ENCODE data around the gene LRRC25.
"Not testable (repeated sequence)": the region's sequence is repeated elsewhere in the genome, so short reads cannot be mapped to it uniquely, and the experiment has no call there.

Gene LRRC25

DNA sequence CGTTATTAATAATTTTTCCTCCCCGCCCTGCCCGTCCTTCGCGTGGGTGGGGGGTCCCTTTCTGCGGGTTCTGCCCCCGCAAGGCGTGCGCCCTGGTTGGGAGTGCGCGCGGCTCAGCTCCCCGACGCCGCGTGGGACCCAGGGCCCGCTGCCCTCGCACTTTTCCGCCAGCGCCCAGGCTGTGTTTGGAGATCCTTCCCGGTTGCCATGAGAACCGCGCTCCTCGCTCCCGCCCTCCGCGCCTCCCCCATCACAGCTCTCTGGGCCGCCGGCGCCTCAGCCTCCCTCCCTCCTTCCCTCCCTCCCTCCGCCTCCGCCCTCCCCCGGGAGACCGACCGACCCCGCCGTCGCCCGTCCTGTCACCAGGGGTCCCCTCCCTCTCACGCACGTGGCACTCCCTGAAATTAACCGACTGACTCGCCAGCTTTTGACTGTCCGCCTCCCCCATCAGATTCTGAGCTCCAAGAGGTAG is 19.4 kb upstream of the LRRC25 start:
- TF ChIP-seq, protein P1, sequence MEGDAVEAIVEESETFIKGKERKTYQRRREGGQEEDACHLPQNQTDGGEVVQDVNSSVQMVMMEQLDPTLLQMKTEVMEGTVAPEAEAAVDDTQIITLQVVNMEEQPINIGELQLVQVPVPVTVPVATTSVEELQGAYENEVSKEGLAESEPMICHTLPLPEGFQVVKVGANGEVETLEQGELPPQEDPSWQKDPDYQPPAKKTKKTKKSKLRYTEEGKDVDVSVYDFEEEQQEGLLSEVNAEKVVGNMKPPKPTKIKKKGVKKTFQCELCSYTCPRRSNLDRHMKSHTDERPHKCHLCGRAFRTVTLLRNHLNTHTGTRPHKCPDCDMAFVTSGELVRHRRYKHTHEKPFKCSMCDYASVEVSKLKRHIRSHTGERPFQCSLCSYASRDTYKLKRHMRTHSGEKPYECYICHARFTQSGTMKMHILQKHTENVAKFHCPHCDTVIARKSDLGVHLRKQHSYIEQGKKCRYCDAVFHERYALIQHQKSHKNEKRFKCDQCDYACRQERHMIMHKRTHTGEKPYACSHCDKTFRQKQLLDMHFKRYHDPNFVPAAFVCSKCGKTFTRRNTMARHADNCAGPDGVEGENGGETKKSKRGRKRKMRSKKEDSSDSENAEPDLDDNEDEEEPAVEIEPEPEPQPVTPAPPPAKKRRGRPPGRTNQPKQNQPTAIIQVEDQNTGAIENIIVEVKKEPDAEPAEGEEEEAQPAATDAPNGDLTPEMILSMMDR (conservative IDR thresholded peaks at IDR 0.05) = no peak
- H3K27ac ChIP-seq = peak overlapping the region; percentile 83

DNA sequence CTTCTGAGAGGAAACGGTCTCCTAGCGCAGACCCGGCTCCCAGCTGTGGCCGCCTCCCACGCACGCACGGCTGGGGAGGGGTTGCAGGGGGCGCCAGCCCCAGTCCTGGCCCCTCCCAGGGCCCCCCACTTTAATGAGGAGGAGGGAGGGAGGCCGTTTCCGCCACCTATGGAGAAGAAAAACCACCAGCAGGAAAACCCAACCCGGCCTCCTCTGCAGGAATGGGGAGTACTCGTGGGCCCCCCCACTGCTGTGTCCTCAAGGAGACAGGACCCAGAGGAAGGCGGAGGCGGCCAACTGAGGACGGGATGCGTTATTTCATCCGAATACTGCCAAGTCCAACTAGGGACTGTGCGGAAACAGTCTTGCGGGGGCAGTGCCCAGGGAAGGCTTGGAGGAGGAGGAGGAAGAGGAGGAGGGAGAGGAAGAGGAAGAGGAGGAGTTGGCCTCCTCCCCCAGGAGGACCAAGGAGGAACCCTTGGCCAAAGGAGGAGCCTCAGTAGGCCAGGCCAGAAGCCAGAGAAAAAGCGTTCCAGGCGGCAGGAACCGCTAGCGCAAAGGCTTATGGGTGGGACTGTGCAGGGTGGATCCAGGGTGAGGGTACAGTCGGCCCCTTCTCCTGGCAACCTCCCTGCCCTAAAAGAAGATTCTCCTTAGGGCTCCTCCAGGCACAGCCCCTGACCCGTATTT is 17.9 kb upstream of the LRRC25 start:
- no peak overlapping the region for H3K27ac ChIP-seq

DNA sequence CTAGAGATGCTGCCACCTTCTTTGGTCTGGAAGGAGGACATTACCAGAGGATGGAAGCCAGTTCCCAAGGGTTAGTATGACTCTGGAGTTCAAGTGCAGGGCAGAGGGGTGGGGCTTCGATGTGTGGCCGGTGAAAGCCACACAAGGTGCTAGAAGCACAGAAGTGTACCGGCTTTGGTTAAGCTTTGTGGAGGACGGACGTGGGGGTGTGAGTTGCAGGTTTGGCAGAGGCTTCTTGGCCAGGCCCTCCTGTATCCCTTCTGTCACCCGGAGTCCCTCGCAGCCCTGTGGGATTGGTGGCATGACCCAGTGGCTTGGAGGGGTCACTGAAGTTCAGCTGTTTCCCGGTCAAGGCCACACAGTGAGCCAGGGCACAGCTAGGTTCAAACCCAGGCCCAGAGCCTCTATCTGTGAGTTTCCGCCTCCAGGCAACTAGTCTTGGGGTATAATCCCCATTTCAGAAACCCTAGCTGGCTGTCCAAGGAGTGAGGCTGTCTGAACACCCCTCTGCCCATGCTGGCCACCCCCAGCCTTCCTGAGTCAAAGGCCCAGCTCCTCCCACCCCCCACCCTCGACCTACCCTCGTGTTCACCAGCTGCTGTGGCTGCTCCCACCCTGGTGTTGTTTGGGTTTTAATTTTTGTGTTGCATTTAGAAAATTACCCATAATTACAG is 17.2 kb upstream of the LRRC25 start:
- H3K27ac ChIP-seq = no peak overlapping the region
- TF ChIP-seq, protein P1 (conservative IDR thresholded peaks at IDR 0.05) = no peak

More for the DNA sequence above, 17.9 kb upstream of the LRRC25 start:
- TF ChIP-seq, protein P1 (conservative IDR thresholded peaks at IDR 0.05) = no peak

DNA sequence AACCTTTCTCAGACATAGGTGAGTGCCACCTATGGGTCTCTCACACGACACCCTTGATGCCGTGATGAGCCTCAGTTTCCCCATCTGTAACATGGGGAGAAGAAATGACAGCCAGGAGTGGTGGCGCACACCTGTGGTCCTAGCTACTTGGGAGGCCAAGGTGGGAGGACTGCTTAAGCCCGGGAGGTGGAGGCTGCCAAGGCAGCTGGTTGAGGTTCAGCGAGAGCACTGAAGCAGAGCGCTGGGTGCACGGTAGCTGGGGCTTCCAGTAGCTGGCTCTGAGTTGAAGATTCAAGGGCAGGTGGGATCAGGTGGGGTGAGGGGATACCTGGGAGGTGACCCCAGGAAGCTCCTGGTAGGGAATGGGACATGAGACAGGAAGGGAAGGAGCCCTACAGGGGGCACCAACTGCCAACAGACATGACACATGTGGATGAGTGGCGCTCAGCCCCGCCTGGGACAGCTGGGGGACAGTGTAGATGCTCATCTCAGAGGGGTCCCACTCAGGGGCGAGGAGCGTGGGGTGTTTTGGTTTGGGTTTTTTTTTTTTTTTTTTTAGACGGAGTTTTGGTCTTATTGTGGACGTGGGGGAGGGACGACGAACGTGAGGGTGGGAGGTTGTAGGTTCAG is 15.3 kb upstream of the LRRC25 start:
- no peak overlapping the region for H3K27ac ChIP-seq
- TF ChIP-seq, protein P1 (conservative IDR thresholded peaks at IDR 0.05) = no peak

DNA sequence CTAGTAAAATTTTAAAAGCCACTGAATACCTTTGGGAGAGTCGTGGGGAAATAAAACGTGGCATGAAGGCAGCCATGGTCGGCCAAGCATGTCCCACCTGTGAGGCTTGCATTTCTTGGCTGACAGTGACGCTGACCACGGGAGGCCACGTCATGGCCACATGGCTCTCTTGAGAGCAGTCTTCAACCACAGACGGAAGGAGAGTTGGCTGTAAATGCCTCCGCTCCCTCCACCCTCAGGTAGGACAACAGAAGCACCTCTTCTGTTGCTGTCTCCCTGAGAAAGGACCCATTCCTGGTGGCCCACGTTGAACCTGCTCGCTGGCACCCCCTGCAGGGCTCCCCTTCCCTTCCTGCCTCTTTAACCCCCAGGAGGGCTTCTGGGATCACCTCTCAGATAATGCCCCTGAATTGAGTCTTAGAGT is 10.6 kb upstream of the LRRC25 start:
- no peak overlapping the region for H3K27ac ChIP-seq
- TF ChIP-seq, protein P1 (conservative IDR thresholded peaks at IDR 0.05) = peak; percentile 63

DNA sequence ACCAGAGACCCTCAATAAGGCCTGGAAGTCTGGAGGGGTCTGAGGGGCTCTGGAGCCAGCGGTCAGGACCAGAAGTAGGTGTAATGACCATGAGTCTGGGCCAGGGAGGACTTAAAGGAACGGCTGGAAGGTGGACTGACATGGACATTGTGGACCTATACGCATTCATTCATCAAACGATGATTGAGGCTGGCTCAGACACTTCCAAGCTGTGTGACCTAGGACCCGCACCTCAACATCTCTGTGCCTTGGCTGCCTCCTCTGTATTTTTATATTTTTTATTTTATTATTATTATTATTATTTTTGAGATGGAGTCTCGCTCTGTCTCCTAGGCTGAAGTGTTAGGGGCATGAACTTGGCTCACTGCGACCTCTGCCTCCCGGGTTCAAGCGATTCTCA is 9.3 kb upstream of the LRRC25 start:
- TF ChIP-seq, protein P1 (conservative IDR thresholded peaks at IDR 0.05) = no peak
- no peak overlapping the region for H3K27ac ChIP-seq

DNA sequence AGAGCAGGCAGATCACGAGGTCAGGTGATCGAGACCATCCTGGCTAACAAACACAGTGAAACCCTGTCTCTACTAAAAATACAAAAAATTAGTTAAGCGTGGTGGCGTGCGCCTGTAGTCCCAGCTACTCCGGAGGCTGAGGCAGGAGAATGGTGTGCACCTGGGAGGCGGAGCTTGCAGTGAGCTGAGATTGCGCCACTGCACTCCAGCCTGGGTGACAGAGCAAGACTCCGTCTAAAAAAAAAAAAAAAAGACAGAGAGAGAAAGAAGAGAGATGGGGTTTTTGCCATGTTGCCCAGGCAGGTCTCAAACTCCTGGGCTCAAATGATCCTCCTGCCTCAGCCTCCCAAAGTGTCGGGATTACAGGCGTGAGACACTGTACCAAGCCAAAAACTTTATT is 8.3 kb upstream of the LRRC25 start:
- not testable (repeated sequence) for H3K27ac ChIP-seq

DNA sequence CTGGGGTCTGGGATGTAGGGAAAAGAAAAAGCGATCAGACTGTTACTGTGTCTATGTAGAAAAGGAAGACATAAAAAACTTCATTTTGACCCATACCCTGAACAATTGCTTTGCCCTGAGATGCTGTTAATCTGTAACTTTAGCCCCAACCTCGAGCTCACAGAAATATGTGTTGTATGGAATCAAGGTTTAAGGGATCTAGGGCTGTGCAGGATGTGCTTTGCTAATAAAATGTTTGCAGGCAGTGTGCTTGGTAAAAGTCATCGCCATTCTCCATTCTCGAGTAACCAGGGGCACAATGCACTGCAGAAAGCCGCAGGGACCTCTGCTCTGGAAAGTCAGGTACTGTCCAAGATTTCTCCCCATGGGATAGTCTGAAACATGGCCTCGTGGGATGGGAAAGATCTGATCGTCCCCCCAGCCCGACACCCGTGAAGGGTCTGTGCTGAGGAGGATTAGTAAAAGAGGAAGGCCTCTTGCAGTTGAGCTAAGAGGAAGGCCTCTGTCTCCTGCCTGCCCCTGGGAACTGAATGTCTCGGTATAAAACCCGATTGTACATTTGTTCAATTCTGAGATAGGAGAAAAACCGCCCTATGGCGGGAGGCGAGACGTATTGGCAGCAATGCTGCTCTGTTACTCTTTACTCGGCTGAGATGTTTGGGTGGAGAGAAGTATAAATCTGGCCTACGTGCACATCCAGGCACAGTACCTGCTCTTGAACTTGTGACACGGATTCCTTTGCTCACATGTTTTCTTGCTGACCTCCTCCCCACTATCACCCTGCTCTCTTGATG is 5.2 kb upstream of the LRRC25 start:
- H3K27ac ChIP-seq = peak overlapping the region; percentile 48
